H9 (cell line): ENCODE data around the gene ASXL1. TPM values are rescaled to one million over a fixed set of nuclear protein-coding genes. Genes with fewer than 3 reads are reported as not detected.

Experiments
- DNase-seq: peaks from one replicate; pipeline ENCODE4 v3.0.0-alpha.2; 2017
- H2AFZ ChIP-seq: one replicate; pipeline ENCODE4 v1.6.1; 2013; ENCODE audit warnings: mild to moderate bottlenecking, low read length, control low read depth, moderate library complexity
- H2AK5ac ChIP-seq: 2 replicates; pipeline ENCODE4 v1.6.1; 2013; ENCODE audit warnings: low read length, control low read depth, mixed read lengths; ENCODE audit not compliant: insufficient read length
- H2BK120ac ChIP-seq: one replicate; pipeline ENCODE4 v1.6.1; 2013; ENCODE audit warnings: low read depth, mild to moderate bottlenecking, low read length, control low read depth, inconsistent platforms; ENCODE audit not compliant: poor library complexity, severe bottlenecking
- H2BK12ac ChIP-seq: 2 replicates; pipeline ENCODE4 v1.6.1; 2013; ENCODE audit warnings: low read length, control low read depth, mixed read lengths, low read depth; ENCODE audit not compliant: insufficient read length
- H2BK15ac ChIP-seq: 2 replicates; pipeline ENCODE4 v1.6.1; 2013; ENCODE audit warnings: low read depth, low read length, control low read depth
- H2BK20ac ChIP-seq: one replicate; pipeline ENCODE4 v1.6.1; 2013; ENCODE audit warnings: low read depth, mild to moderate bottlenecking, low read length, control low read depth, inconsistent platforms; ENCODE audit not compliant: poor library complexity, severe bottlenecking
- H2BK5ac ChIP-seq: 2 replicates; pipeline ENCODE4 v1.6.1; 2013; ENCODE audit warnings: low read length, control low read depth, mixed read lengths; ENCODE audit not compliant: insufficient read length
- H3K14ac ChIP-seq: 2 replicates; pipeline ENCODE4 v1.6.1; 2013; ENCODE audit warnings: low read length, control low read depth; ENCODE audit not compliant: insufficient read depth
- H3K18ac ChIP-seq: 2 replicates; pipeline ENCODE4 v1.6.1; 2013; ENCODE audit warnings: low read depth, mild to moderate bottlenecking, mixed read lengths, low read length, control low read depth; ENCODE audit not compliant: insufficient read length
- H3K23ac ChIP-seq: 2 replicates; pipeline ENCODE4 v1.6.1; 2013; ENCODE audit warnings: low read length, control low read depth, mixed read lengths, low read depth; ENCODE audit not compliant: insufficient read length
- H3K23me2 ChIP-seq: 2 replicates; pipeline ENCODE4 v1.6.1; 2013; ENCODE audit warnings: low read depth, mild to moderate bottlenecking, mixed read lengths, low read length, control low read depth; ENCODE audit not compliant: insufficient read length, poor library complexity, severe bottlenecking
- H3K27ac ChIP-seq: 2 replicates; pipeline ENCODE4 v1.5.1; 2013; ENCODE audit warnings: low read length, control low read depth, mixed read lengths, low read depth; ENCODE audit not compliant: insufficient read length
- H3K27me3 ChIP-seq: 2 replicates; pipeline ENCODE4 v1.6.1; 2013; ENCODE audit warnings: low read length, control low read depth, inconsistent platforms; ENCODE audit not compliant: insufficient read depth
- H3K4ac ChIP-seq: 2 replicates; pipeline ENCODE4 v1.6.1; 2013; ENCODE audit warnings: low read depth, mild to moderate bottlenecking, control low read depth, inconsistent platforms, low read length, moderate library complexity
- H3K4me1 ChIP-seq: 2 replicates; pipeline ENCODE4 v1.6.1; 2013; ENCODE audit warnings: low read length, control low read depth, inconsistent platforms; ENCODE audit not compliant: insufficient read depth
- H3K4me2 ChIP-seq: 2 replicates; pipeline ENCODE4 v1.6.1; 2013; ENCODE audit warnings: low read length, control low read depth, mixed read lengths; ENCODE audit not compliant: insufficient read length, insufficient read depth
- H3K56ac ChIP-seq: 2 replicates; pipeline ENCODE4 v1.6.1; 2013; ENCODE audit warnings: low read depth, mild to moderate bottlenecking, mixed read lengths, low read length, control low read depth; ENCODE audit not compliant: insufficient read length
- H3K79me1 ChIP-seq: 2 replicates; pipeline ENCODE4 v1.6.1; 2013; ENCODE audit warnings: low read depth, mild to moderate bottlenecking, moderate library complexity, low read length, control low read depth, inconsistent platforms; ENCODE audit not compliant: insufficient read depth, poor library complexity, severe bottlenecking
- H3K79me2 ChIP-seq: 2 replicates; pipeline ENCODE4 v1.6.1; 2013; ENCODE audit warnings: low read length, control low read depth, inconsistent platforms; ENCODE audit not compliant: insufficient read depth
- H3K9ac ChIP-seq: 2 replicates; pipeline ENCODE4 v1.6.1; 2013; ENCODE audit warnings: low read length, control low read depth, mixed read lengths; ENCODE audit not compliant: insufficient read length; ENCODE audit errors: extremely low read depth
- H3K9me3 ChIP-seq: one replicate; pipeline ENCODE4 v1.6.1; 2013; ENCODE audit warnings: low read depth, low read length, inconsistent platforms; ENCODE audit not compliant: control insufficient read depth
- H3T11ph ChIP-seq: one replicate; pipeline ENCODE4 v1.6.1; 2013; ENCODE audit warnings: mild to moderate bottlenecking, low read length, control low read depth, inconsistent platforms
- H4K20me1 ChIP-seq: one replicate; pipeline ENCODE4 v1.6.1; 2013; ENCODE audit not compliant: control insufficient read depth, insufficient read length, insufficient read depth
- H4K5ac ChIP-seq: 2 replicates; pipeline ENCODE4 v1.6.1; 2013; ENCODE audit warnings: low read depth, mild to moderate bottlenecking, mixed read lengths, low read length, control low read depth; ENCODE audit not compliant: insufficient read length
- H4K8ac ChIP-seq: replicated peaks from 2 replicates; pipeline ENCODE4 v1.6.1; 2013; ENCODE audit warnings: low read length, control low read depth, mixed read lengths, low read depth; ENCODE audit not compliant: insufficient read length
- H4K91ac ChIP-seq: 2 replicates; pipeline ENCODE4 v1.6.1; 2013; ENCODE audit warnings: low read depth, mild to moderate bottlenecking, moderate library complexity, mixed read lengths, low read length, control low read depth; ENCODE audit not compliant: insufficient read length
- H3K27ac Mint-ChIP-seq, 3 experiments: 2 replicates in 2 of 3; 3 replicates in 1 of 3; pipeline ENCODE4 v1.8.0; 2020 to 2021; ENCODE audit warnings: mixed read lengths in 3 of 3, mild to moderate bottlenecking in 1 of 3, moderate library complexity in 1 of 3
- H3K27me3 Mint-ChIP-seq: 2 replicates; pipeline ENCODE4 v1.8.0; 2021; ENCODE audit warnings: low read depth, mild to moderate bottlenecking, moderate library complexity, mixed read lengths
- H3K36me3 Mint-ChIP-seq, 3 experiments: 2 replicates in 2 of 3; 3 replicates in 1 of 3; pipeline ENCODE4 v1.8.0; 2020 to 2021; ENCODE audit warnings: low read depth in 3 of 3, mixed read lengths in 3 of 3; ENCODE audit not compliant: insufficient read depth in 1 of 3
- H3K4me1 Mint-ChIP-seq, 2 experiments: 2 replicates each; pipeline ENCODE4 v1.8.0; 2020; ENCODE audit warnings: mixed read lengths in 2 of 2
- H3K4me3 Mint-ChIP-seq, 2 experiments: 2 replicates in 1 of 2; 3 replicates in 1 of 2; pipeline ENCODE4 v1.8.0; 2020 to 2021; ENCODE audit warnings: mild to moderate bottlenecking in 2 of 2, mixed read lengths in 2 of 2, moderate library complexity in 1 of 2
- H3K9me3 Mint-ChIP-seq, 2 experiments: 2 replicates in 1 of 2; 3 replicates in 1 of 2; pipeline ENCODE4 v1.8.0; 2020; ENCODE audit warnings: mild to moderate bottlenecking in 2 of 2, mixed read lengths in 2 of 2, moderate library complexity in 1 of 2
- WGBS: extraction: QIAGEN DNeasy Blood & Tissue Kit; methylation state at CpG from one replicate; pipeline ENCODE4 v1.1.7; 2013; ENCODE audit warnings: missing lambda C conversion rate, low lambda C conversion rate, mixed read lengths; ENCODE audit not compliant: insufficient read length; ENCODE audit errors: extremely low coverage; 5-methylcytosine and 5-hydroxymethylcytosine counted together
- total RNA-seq: library from RNA; stranded (reverse); gene quantifications from 2 replicates; pipeline ENCODE4 v1.2.1, GENCODE V29; 2021
- TF ChIP-seq, protein P1 (sequence below): fragments of 200-600 bp; sonication (generic); conservative IDR thresholded peaks from 3 replicates; pipeline ENCODE4 v1.8.0; 2021; ENCODE audit warnings: antibody characterized with exemption, mild to moderate bottlenecking

Gene ASXL1
- total RNA-seq, 1 experiment from 2014 or later = 39.5 TPM

DNA sequence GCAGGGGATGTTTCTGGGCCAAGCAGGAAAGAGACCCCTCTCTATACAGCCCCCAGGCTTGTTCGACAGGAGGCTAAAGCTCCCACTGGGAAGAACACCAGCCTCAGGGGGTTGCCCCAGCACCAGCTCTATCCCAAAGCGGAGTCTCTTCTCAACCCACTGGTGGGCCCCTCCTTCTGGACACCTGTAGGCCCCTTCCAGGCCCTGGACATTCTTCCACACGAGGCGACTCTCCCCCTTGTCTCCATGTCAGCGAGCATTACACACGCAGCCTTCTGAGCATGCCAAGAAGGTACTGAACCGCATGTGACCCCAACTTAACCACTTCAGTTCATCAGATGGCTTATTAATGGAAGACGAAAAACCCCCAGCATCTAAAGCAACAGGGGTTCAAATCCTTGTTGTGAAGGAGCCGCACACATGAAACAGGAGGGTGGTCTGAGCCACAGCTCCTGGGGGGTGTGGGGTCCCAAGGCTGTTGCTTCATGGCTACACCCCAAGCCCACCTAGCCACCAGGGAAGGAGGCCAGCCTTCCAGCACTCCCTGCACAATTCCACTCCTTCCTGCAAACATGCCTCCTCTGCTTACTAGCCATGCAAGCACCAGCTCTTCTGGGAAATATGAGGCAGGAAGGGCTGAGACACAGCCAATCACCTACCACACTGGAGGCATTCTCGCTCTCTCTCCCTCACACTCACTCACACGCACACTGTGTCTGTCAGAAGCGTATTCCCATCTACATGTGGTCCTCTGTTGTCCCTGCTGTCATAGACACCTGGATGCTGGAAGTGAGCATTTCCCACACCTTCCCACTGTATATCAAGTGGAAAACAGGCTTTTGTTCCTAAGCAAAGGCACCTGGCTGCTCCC is 122.5 kb downstream of the ASXL1 start:
- no peak overlapping the region for H2AFZ ChIP-seq
- H3K14ac ChIP-seq = no peak overlapping the region
- H2AK5ac ChIP-seq = no peak overlapping the region
- H3T11ph ChIP-seq = no peak overlapping the region
- peaks cover 53 to 62% of the 10 kb centered on the region in 2 experiments for H3K4me1 Mint-ChIP-seq
- peak; percentile 26 for DNase-seq
- H3K9me3 Mint-ChIP-seq = no peaks in the 10 kb centered on the region
- H3K4me2 ChIP-seq = no peak overlapping the region
- no peak overlapping the region for H2BK12ac ChIP-seq
- H3K79me2 ChIP-seq = peaks cover 31% of the 10 kb centered on the region; the same call in 1 of the 2 replicates
- H3K56ac ChIP-seq = no peak overlapping the region
- WGBS = no CpG with 5 or more reads among the region's 12 CpGs
- H4K20me1 ChIP-seq = no peaks in the 10 kb centered on the region
- H3K4me1 ChIP-seq = peaks cover 8% of the 10 kb centered on the region; the same call in 1 of the 2 replicates
- no peak overlapping the region for H3K4ac ChIP-seq
- no peak overlapping the region for H2BK120ac ChIP-seq
- peaks cover 0 to 2% (median 0%) of the 10 kb centered on the region in 3 experiments; a peak in 2 of 7 replicates for H3K36me3 Mint-ChIP-seq
- H3K27ac ChIP-seq = no peak overlapping the region
- H3K9me3 ChIP-seq = no peaks in the 10 kb centered on the region
- no peak overlapping the region for H2BK20ac ChIP-seq
- H3K4me3 Mint-ChIP-seq = peak overlapping the region; percentile 50 to 92; a peak in 2 of 5 replicates
- H3K23me2 ChIP-seq = peaks cover 12% of the 10 kb centered on the region
- no peak overlapping the region for H2BK5ac ChIP-seq
- H3K27ac Mint-ChIP-seq = peak overlapping the region in 1 of 3 experiments; percentile 84; a peak in 3 of 7 replicates
- H3K79me1 ChIP-seq = peaks cover 2% of the 10 kb centered on the region
- H4K8ac ChIP-seq = no peak overlapping the region
- peaks cover 4% of the 10 kb centered on the region for H3K27me3 Mint-ChIP-seq
- H3K23ac ChIP-seq = no peak overlapping the region
- no peaks in the 10 kb centered on the region for H3K27me3 ChIP-seq
- H2BK15ac ChIP-seq = no peak overlapping the region
- no peak overlapping the region for H4K91ac ChIP-seq
- H4K5ac ChIP-seq = no peak overlapping the region
- no peak overlapping the region for H3K18ac ChIP-seq
- TF ChIP-seq, protein P1, sequence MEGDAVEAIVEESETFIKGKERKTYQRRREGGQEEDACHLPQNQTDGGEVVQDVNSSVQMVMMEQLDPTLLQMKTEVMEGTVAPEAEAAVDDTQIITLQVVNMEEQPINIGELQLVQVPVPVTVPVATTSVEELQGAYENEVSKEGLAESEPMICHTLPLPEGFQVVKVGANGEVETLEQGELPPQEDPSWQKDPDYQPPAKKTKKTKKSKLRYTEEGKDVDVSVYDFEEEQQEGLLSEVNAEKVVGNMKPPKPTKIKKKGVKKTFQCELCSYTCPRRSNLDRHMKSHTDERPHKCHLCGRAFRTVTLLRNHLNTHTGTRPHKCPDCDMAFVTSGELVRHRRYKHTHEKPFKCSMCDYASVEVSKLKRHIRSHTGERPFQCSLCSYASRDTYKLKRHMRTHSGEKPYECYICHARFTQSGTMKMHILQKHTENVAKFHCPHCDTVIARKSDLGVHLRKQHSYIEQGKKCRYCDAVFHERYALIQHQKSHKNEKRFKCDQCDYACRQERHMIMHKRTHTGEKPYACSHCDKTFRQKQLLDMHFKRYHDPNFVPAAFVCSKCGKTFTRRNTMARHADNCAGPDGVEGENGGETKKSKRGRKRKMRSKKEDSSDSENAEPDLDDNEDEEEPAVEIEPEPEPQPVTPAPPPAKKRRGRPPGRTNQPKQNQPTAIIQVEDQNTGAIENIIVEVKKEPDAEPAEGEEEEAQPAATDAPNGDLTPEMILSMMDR = no peak
- no peak overlapping the region for H3K9ac ChIP-seq
